ENCODE results near the gene RNASET2.

- TF ChIP-seq EZH2 (IDR thresholded peaks at IDR 0.05) (no peak), POLR2AphosphoS5 (IDR thresholded peaks at IDR 0.05; ENCODE audit: borderline replicate concordance, low read depth, low read length) (no peak), FOXP2 (optimal IDR thresholded peaks at IDR 0.05; ENCODE audit: control extremely low read depth, extremely low read length, insufficient read depth) (no peak)
Observed at GRCh38 chr6:166932616-166933015, 23.7 kb downstream of the RNASET2 start.

Measured in SK-N-MC (cell line).